Astrocyte of the spinal cord (primary cell): Measurements from ENCODE around the gene ZNRF3.

ENCODE experiments used
- DNase-seq: peaks from one replicate; pipeline ENCODE4 v3.0.0; 2011; ENCODE audit warnings: low read depth, low spot score
- H3K4me3 ChIP-seq: 2 replicates; pipeline ENCODE4 v1.5.1; 2011; ENCODE audit warnings: low read depth, mild to moderate bottlenecking, low read length, moderate library complexity
- in situ Hi-C: cut with HindIII; loops from 2 replicates; pipeline ENCODE4 v1.10.0; 2017; ENCODE audit warnings: low sequenced_read_pairs
- TF ChIP-seq, protein P1 (sequence below): IDR thresholded peaks from 2 replicates; pipeline ENCODE4 v1.5.1; 2012; ENCODE audit warnings: low read depth, mild to moderate bottlenecking, low read length, inconsistent platforms

Gene ZNRF3

GRCh38 chr22:28869736-28870135 is 13.6 kb upstream of the ZNRF3 start:
- DNase-seq, result no peak
- in situ Hi-C loops, result no loop called here
- TF ChIP-seq, protein P1, sequence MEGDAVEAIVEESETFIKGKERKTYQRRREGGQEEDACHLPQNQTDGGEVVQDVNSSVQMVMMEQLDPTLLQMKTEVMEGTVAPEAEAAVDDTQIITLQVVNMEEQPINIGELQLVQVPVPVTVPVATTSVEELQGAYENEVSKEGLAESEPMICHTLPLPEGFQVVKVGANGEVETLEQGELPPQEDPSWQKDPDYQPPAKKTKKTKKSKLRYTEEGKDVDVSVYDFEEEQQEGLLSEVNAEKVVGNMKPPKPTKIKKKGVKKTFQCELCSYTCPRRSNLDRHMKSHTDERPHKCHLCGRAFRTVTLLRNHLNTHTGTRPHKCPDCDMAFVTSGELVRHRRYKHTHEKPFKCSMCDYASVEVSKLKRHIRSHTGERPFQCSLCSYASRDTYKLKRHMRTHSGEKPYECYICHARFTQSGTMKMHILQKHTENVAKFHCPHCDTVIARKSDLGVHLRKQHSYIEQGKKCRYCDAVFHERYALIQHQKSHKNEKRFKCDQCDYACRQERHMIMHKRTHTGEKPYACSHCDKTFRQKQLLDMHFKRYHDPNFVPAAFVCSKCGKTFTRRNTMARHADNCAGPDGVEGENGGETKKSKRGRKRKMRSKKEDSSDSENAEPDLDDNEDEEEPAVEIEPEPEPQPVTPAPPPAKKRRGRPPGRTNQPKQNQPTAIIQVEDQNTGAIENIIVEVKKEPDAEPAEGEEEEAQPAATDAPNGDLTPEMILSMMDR, result no peak
- no peak overlapping the region for H3K4me3 ChIP-seq

DNA sequence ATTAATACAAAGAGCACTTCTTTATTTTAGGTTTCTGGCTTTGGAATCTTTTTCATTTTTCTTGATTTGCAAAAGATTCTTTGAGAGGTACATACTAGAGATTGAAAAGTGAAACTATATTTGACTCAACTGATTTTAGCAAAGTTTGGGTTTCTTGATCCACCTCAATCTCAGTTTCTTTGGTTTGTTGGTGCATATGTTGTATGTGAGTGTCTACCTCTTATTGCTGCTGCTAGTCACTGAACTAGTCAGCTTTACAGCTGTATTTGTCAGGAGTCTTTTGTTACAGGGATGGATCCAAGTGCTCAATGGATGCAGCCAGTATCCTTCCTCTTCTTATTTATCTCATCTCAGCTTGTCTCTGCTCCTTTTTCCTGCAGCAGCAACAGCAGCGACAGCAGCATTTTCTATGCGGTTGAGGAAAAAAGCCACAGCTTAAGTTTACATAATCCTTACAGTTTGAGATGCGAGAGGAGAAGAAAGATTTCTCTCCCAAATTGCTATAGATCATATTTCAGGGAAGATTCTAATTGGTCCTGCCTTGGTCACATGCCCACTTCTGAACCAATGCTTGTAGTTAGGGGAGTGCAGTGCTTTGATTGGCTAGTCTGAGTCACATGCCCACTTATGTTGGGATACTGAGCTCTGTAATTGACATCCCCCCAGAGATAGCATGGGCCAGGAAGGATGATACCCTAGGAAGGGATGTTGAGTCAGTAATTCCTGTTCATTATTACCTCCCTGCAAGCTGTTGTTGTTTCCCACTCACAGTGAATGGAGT is 10.0 kb upstream of the ZNRF3 start:
- TF ChIP-seq, protein P1, result no peak
- in situ Hi-C loops, result no loop called here
- no peak for DNase-seq
- H3K4me3 ChIP-seq, result no peak overlapping the region

GRCh38 chr22:28874061-28874460 is 9.3 kb upstream of the ZNRF3 start:
- no peak overlapping the region for H3K4me3 ChIP-seq
- DNase-seq, result no peak
- TF ChIP-seq, protein P1, result no peak
- in situ Hi-C loops, result no loop called here

DNA sequence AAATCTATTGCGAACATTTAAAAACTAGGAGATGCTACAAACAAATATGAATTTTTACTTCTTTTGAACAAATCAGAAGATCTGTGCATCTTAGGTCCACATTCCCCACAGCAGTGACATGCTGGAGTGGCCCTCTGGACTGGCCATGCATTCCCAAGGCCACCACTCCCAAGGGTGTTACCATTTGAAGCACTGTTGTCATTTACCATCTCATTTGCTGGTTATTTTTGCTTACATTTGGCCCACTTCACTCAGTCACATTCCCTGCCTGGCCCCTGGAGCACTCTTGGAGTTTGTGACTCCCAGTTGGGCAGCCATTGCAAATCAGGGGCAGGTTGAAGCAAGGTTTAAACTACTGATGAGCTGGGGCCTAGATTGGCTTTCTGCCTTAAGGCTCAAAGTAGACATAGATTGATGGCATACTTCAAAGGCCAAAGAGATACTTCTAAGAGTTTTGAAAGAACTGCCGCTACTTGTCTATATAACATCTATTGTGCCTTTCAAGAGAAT is 8.5 kb upstream of the ZNRF3 start:
- DNase-seq, result no peak
- TF ChIP-seq, protein P1, result no peak
- H3K4me3 ChIP-seq, result no peak overlapping the region
- in situ Hi-C loops, result no loop called here

GRCh38 chr22:28882545-28882877 is 861 bp upstream of the ZNRF3 start:
- DNase-seq, result peak; percentile 21
- in situ Hi-C loops, result no loop called here
- TF ChIP-seq, protein P1, result no peak
- peak overlapping the region; percentile 67 for H3K4me3 ChIP-seq

DNA sequence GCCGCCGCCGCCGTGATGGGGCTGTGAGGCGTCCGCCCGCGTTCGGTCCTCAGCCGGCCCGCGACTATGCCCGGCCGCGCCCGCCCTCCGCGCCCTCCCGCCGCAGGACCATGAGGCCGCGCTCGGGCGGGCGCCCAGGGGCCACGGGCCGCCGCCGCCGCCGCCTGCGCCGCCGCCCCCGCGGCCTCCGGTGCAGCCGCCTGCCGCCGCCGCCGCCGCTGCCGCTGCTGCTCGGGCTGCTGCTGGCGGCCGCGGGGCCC is 215 bp downstream of the ZNRF3 start:
- peak overlapping the region; percentile 65 for H3K4me3 ChIP-seq
- in situ Hi-C loops, result no loop called here
- TF ChIP-seq, protein P1, result no peak
- no peak for DNase-seq
